Activated CD8-positive, alpha-beta memory T cell treated with anti-CD3 and anti-CD28 coated beads, Interleukin-2, amount 50 U/mL, for 1 hour (primary cell): Measurements from ENCODE around the gene OR6S1.
"Not testable (repeated sequence)": the region's sequence is repeated elsewhere in the genome, so short reads cannot be mapped to it uniquely, and the experiment has no call there.

ENCODE experiments used
- DNase-seq: peaks from one replicate; pipeline ENCODE4 v3.0.0-alpha.2; 2020; ENCODE audit errors: extremely low read depth

The OR6S1 gene

DNA sequence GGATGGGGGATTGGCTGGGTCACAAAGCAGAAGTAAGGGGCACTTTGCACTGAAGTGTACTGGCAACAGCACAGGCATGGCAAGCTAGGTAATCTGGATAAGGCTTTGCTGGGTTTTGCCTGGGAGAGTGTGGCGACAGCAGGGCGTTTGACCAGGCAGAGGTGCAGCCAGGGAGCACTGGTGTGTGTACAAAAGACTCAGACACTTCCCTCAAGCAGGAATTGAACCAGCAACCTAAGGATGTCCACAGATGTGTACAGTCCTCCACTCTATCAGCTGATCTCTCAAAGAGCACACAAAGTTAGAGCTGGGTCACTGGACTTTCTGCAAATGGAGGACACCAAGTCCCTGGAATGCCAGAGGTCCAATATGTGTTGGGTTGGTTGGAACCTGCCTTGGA lies 27.5 kb upstream of the OR6S1 start:
- DNase-seq = no peak

DNA sequence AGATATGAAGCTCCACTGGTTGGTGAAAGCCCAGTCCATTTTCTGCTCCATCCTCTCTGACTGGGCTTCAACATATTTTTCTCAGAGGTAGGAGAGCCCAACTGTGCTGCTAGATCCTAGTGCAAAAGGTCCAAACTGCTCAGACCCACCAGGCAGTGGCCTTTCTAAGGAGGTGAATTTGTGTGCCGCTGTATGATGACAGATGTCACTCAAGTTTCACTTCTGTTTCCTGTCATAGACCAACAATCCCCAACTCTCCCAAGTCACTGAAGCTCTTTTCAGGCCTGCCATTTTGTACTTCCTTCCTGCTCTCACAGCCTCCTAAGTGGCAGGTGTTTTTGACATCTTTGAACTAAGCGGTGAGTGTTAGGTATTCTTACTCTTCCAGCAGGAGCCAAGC lies 26.5 kb upstream of the OR6S1 start:
- DNase-seq = no peak

DNA sequence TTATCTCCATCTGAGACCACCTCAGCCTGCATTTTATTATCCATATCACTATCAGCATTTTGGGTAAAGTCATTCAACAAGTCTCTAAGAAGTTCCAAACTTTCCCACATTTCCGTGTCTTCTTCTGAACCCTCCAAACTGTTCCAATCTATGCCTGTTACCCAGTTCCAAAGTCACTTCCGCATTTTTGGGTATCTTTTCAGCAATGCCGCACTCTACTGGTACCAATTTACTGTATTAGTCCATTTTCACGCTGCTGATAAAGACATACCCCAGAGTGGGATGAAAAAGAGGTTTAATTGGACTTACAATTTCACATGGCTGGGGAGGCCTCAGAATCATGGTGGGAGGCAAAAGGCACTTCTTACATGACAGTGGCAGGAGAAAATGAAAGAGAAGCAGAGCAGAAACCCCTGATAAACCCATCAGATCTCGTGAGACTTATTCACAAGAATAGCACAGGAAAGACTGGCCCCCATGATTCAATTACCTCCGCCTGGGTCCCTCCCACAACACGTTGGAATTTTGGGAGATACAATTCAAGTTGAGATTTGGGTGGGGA lies 25.0 kb upstream of the OR6S1 start:
- not testable (repeated sequence) for DNase-seq

DNA sequence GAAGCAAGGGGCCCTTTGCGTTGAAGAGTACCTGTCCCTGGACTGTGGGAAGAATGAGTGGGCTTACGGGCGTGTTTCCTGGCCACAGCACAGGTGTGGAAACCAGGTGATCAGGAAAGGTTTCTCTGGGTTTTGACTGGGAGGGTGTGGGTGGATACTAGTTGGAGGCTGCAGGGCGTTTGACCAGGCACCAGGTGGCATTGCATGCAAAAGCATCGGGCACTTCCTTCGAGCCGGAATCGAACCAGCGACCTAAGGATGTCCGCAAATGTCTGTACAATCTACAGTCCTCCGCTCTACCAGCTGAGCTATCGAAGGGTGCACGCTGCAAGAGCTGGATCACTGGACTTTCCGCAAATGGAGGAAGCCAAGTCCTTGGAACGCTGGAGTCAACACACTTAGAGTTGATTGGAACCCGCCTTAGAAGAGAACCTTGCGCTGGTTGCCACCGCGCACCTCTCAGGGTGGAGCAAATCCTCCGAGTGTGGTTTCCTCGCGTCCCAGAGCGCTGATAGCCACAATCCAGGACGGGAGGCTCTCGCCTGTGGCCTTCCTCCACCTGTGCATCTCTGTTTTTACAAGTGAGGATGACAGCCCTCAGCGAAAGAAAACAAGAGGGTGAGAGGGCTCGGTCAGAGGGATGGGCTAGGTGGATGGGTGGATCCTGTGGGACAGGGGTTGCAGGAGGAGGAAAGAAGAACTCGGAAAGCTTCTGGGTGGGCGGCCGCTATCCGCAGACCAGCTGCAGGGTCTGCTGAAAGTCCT lies 21.7 kb upstream of the OR6S1 start:
- DNase-seq = peak; percentile 33

DNA sequence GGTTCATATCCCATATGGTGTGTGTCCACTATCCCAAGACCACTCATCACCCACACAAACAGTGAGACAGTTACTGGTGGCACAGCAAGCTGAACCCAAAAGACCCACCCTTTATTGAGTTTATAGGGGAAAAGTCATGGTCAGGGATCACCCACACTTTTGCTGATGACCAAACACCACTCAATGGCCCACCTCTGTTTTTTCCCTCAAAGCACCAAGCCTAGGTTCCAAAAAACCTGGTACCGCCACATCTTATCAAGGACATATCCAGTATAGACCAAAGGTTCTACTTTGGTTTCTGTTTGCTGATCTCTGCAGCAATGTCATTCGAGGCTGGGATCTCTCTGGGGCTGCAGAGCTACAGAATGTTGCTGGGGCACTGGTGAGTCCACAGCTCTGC lies 19.7 kb upstream of the OR6S1 start:
- DNase-seq = no peak

DNA sequence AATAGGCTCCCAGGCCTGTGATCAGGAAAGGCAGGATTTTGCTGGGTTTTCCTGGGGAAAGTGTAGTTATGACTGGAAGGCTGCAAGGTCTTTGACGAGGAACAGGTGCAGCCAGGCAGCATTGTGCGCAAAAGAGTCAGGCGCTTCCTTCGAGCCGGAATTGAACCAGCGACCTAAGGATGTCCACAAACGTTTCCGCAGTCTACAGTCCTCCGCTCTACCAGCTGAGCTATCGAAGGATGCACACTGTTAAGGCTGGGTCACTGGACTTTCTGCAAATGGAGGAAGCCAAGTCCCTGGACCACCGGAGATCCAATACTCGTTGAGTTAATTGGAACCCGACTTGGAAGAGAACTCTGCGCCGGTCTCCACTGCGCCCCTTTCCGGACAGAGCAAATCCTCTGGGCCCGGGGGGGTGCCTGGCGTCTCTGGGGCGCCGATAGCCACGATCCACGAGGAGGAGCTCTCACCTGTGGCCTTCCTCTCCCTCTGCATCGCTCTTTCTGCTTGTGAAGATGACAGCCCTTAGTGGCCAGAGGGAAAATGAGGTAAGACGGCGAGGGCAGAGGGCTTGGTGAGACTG lies 18.4 kb upstream of the OR6S1 start:
- no peak for DNase-seq

DNA sequence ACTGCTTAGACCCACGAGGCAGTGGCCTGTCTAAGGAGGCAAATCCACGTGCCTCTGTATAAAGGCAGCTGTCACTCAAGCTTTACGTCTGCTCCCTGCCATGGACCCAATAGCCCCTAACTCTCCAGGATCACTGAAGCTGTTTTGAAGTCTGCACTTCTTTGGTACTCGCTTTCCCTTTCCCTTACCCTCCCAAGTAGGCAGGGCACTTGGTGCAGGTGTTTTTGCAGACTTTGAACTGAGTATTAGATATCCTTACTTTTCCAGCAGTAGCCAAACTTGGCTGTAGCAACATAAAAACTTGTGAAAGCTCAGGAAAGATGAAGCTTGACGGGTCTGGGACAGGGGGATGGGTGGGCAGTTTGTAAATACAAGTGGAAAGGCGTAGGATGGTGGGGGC lies 17.8 kb upstream of the OR6S1 start:
- DNase-seq = no peak

DNA sequence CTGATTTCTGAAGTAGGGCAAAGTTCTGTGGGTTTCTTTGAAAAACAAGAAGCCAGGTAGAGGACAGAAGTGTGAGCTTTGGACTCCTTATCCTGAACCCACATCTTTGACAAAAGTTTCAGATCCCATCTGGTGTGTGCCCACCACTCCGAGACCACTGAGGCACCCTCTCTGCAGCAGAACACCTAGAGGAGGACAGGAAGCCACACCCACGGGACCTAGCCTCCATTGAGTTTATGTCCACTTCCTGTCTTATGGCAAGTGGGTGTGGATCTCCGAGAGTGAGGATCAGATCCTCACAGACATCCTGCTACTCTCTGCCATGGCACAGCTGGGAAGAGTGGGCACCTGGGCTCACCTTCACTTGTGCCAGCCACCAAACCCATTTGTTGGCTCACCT lies 16.8 kb upstream of the OR6S1 start:
- DNase-seq = no peak

DNA sequence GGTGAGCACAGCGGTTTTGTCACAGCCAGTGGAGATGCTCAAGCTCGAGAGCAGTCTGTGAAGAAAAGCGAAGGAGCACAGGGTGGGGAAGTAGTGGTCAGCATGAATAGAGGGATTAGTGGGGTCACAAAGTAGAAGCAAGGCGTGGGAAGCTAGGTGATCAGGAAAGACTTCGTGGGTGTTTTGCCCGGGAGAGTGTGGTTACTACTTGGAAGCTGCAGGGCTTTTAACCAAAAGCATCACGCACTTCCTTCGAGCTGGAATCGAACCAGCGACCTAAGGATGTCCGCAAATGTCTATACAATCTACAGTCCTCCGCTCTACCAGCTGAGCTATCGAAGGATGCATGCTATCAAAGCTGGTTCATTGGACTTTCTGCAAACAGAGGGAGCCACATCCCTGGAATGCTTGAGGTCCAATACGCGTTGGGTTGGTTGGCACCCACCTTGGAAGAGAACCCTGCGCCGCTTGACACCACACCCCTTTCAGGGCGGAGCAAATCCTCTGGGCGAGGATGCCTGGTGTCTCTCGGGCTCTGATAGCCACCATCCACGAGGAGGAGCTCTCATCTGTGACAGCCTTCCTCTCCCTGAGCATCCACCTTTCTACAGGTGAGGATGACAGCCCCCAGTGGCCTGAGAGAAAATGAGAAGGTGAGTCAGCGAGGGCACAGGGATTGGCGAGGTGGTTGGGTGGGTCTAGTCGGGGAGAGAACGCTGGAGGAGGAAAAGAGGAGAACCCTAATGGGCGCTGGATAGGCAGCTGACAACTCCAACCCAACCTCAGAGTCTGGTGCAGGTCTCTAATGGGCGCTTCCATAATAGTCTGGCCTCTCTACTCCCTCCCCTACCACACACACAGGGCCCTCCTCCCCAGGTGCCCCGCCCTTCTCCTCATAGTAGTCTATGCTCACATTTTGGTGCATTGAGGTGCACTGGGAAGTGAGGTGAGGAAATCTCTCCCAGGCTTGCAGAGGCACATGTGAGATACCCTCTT lies 16.0 kb upstream of the OR6S1 start:
- DNase-seq = no peak

DNA sequence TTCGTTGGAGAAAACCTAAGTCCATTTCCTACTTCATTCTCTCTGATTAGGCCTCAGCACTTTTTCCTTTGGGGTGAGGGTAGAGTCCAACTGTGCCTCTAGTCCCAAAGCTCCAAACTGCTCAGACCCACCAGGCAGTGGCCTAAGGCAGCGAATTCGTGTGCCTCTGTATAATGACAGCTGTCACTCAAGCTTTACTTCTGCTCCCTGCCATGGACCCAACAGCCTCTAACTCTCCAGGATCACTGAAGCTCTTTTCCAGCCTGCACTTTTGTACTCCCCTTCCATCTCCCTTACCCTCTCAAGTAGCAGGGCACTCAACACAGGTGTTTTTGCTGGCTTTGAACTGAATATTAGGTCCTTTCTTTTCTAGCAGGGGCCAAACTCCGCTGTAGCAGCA lies 14.8 kb upstream of the OR6S1 start:
- no peak for DNase-seq

DNA sequence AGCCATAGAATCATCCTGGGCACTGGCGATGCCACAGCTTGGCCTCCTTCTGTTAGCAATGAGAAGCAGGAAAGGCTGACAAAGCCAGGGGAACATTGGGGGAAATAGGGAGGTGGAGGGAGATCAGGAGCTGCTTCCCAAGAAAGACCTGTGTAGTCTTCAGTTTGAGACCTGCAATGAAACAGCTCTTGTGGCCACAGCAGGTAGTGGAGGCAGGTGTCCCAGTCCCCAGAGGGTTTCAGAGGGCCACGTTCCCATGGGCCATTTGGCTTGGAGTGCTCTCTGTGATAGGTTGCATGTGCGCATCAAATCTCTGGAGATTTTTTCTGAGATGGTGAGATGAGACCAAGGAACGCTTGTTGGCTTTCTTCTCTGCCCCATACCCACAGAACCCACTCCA lies 14.4 kb upstream of the OR6S1 start:
- DNase-seq = no peak

DNA sequence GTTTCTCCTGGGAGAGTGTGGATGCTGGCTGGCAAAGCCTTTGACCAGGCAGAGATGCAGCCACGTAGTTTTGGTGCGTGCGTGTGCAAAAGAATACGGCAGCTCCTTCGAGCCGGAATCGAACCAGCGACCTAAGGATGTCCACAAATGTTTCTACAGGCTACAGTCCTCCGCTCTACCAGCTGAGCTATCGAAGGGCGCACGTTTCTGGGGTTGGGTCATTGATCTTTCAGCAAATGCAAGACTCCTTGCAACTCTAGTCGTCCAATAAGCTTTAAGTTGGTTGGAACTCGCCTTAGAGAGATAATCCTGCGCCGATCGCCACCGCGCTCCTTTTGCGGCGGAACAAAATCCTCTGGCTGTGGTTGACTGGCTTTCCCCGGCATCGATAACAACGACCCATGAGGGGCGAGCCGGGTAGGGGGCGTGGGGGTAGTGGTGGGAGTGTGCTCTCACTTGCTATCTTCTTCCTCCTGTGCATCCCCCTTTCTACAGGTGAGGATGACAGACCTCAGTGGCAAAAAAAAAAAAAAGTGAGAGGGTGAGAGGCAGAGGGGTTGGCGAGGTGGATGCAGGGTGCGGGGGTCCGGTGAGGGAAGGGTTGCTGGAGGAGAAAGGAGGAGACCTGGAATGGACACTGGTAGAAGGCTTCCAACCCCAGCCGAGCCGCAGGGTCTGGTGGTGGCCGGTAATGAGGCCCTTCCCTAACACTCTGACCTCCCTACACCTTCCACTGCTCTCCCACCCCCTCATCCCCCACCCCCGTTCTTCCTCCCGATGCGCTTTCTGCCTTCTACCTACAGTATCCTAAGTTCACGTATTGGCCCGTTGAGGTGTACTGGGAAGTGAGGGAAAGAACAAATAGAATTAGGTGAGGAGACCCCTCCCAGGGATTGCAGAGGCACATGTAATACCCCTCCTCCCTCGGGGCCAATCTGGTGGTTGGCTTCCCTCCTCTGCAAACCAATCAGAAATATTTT lies 11.8 kb upstream of the OR6S1 start:
- DNase-seq = no peak

DNA sequence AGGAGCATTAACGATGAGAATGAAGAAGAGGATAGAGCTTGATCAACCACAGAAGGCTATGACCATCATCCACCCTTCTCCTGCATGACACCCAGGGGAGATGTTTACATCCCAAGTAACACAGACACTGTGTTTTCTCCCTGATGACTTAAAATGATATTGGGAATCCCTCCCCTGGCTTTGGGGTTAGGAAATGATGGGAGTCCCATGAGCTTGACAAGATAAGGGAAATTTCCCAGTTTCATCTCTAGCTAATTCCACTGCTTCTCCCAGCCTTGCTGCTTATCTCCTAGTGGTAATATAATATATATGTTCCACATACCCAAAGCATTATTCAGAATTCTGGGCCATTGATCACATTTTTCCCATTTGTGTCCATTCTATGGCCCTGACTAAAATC lies 4.0 kb upstream of the OR6S1 start:
- no peak for DNase-seq

DNA sequence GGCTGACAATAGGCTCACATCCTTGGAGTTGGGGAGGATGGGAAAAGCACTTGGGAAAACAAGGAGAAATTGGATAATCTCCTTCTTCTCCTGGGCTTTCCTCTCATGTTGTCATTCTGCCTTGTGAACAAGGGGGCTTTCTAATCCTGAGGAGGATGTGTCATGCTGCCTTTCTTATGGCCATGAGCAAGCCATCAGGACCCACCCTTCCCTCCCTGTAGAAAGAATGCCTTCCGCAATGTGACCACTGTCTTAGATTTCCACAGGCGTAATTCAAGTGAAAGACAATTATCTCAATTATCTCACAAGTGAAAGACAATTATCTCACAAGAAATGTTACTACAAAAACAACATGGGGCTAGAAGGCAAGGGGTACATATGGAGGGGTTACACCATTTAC lies 3.0 kb upstream of the OR6S1 start:
- DNase-seq = no peak

DNA sequence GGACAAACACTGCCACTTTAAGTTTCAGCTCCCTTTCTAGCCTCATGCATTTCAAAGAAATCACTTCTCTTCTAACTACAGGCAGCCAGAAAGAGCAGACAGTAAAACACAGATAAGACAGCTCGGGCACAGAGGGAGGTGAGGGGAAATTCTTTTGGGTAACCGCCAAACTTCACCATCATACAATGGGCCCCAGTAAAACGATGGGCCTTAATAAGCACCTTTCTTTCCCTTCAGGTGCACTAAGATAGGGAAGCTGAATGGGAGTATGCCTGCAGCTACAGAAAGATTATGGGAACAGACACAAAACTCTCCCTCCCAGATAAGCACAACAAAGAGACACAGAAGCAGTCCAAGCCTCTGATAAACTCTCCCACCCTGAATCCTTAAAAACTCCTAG lies 1.3 kb upstream of the OR6S1 start:
- not testable (repeated sequence) for DNase-seq

DNA sequence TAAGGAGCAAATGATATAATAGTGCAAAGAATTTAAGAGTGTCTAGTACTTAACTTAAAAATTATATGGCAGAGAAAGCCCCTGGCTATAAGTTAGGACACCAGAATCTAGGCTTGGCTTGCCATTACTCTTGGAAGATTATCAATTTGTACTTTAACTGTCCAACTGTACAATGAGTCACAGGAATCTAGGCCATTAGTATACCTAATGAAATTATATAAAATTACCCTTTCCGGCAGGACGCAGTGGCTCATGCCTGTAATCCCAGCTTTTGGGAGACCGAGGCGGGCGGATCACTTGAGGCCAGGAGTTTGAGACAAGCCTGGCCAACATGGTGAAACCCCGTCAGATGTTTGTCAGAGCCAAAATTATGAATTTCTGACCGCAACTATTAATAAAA lies 691 bp upstream of the OR6S1 start:
- no peak for DNase-seq

DNA sequence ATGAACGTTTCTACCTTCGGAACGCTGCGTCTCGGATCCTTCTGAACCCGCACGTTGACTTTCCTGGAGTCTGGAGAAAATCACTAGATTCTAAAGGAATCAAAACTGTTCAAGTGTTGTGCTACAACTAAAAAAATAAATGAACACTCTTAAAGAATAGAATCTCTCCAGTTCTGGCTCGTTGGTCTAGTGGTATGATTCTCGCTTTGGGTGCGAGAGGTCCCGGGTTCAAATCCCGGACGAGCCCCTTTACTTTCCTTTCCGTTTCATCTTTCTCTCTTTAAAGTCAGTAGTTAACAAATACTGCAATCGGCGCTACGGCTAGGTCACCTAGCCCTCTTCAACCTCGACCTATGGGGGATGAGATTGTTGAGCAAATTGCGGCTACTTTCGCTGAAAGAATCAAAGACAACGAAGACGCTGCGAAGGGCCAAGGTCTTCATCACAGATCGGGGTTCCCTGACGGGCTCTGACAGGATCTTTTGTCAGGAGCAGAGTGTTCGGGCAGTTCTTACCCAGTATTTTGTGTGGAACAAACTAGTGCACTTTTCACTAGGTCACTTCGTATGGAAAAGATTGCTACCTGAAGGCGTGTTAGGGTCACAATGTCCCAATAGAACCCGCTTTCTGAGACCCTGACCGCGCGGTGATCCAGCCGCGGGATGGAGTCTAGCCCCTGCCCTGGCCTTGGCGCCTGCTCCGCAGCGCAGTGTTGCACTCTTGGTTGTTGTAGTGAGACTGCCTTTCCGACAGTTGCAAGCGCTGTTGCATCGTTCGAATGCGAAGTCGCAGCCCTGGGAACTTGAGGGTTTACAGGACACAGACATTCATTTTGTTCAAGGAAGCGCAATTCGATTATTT lies 8.4 kb downstream of the OR6S1 start:
- DNase-seq = no peak

DNA sequence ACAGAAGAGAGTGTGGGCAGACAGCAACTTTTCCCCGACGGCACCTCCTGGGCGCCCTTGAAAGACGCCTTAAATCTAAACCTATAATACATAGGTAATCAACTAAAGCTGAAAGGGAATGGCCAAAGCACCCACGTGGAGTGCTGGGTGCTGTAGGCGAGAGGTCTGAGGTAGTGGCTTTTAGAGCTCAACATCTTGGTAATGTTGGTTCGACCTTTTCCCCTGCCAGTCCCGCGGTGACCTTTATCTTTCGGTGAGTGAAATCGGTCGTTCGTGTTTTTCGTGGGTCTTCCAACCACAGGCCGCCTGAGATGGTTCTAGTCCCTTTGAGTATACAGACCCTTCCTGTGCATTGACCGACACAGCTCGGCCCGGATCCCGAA lies 9.1 kb downstream of the OR6S1 start:
- DNase-seq = no peak

DNA sequence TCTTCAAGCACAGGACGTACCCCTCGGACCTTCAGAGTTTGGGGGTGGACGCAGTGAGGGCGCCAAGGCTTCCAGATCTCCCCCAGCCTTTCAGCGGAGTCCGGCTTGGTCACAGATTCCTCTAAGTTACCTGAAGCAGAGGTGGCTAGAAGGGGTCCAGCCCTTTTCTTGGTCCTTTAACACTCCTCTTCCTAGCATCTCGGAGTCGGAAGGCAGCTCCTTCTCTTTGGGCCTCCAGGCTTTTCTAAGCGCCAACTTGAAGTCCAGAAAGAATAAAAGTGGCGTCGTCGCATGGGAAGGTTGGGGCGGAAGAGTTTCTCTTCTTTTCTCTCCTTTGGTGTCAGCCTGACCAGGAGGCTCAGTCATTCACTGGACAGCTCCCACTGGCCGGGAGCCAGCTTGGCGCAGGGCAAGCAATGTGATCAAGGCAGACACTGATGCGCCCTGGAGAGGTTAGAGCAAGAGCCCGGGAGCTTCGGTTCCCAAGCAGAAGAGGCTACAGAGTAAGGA lies 9.6 kb downstream of the OR6S1 start:
- no peak for DNase-seq
